H9 (cell line): ENCODE measurements around the gene ATAD3C. TPM values are rescaled to one million over a fixed set of nuclear protein-coding genes. Genes with fewer than 3 reads are reported as not detected.

Experiments used
- DNase-seq: peaks from one replicate; pipeline ENCODE4 v3.0.0-alpha.2; 2017
- H2AFZ ChIP-seq: one replicate; pipeline ENCODE4 v1.6.1; 2013; ENCODE audit warnings: mild to moderate bottlenecking, low read length, control low read depth, moderate library complexity
- H2AK5ac ChIP-seq: 2 replicates; pipeline ENCODE4 v1.6.1; 2013; ENCODE audit warnings: low read length, control low read depth, mixed read lengths; ENCODE audit not compliant: insufficient read length
- H2BK120ac ChIP-seq: one replicate; pipeline ENCODE4 v1.6.1; 2013; ENCODE audit warnings: low read depth, mild to moderate bottlenecking, low read length, control low read depth, inconsistent platforms; ENCODE audit not compliant: poor library complexity, severe bottlenecking
- H2BK12ac ChIP-seq: 2 replicates; pipeline ENCODE4 v1.6.1; 2013; ENCODE audit warnings: low read length, control low read depth, mixed read lengths, low read depth; ENCODE audit not compliant: insufficient read length
- H2BK15ac ChIP-seq: 2 replicates; pipeline ENCODE4 v1.6.1; 2013; ENCODE audit warnings: low read depth, low read length, control low read depth
- H2BK20ac ChIP-seq: one replicate; pipeline ENCODE4 v1.6.1; 2013; ENCODE audit warnings: low read depth, mild to moderate bottlenecking, low read length, control low read depth, inconsistent platforms; ENCODE audit not compliant: poor library complexity, severe bottlenecking
- H2BK5ac ChIP-seq: 2 replicates; pipeline ENCODE4 v1.6.1; 2013; ENCODE audit warnings: low read length, control low read depth, mixed read lengths; ENCODE audit not compliant: insufficient read length
- H3K14ac ChIP-seq: 2 replicates; pipeline ENCODE4 v1.6.1; 2013; ENCODE audit warnings: low read length, control low read depth; ENCODE audit not compliant: insufficient read depth
- H3K18ac ChIP-seq: 2 replicates; pipeline ENCODE4 v1.6.1; 2013; ENCODE audit warnings: low read depth, mild to moderate bottlenecking, mixed read lengths, low read length, control low read depth; ENCODE audit not compliant: insufficient read length
- H3K23ac ChIP-seq: 2 replicates; pipeline ENCODE4 v1.6.1; 2013; ENCODE audit warnings: low read length, control low read depth, mixed read lengths, low read depth; ENCODE audit not compliant: insufficient read length
- H3K23me2 ChIP-seq: 2 replicates; pipeline ENCODE4 v1.6.1; 2013; ENCODE audit warnings: low read depth, mild to moderate bottlenecking, mixed read lengths, low read length, control low read depth; ENCODE audit not compliant: insufficient read length, poor library complexity, severe bottlenecking
- H3K27ac ChIP-seq: 2 replicates; pipeline ENCODE4 v1.5.1; 2013; ENCODE audit warnings: low read length, control low read depth, mixed read lengths, low read depth; ENCODE audit not compliant: insufficient read length
- H3K27me3 ChIP-seq: 2 replicates; pipeline ENCODE4 v1.6.1; 2013; ENCODE audit warnings: low read length, control low read depth, inconsistent platforms; ENCODE audit not compliant: insufficient read depth
- H3K4ac ChIP-seq: 2 replicates; pipeline ENCODE4 v1.6.1; 2013; ENCODE audit warnings: low read depth, mild to moderate bottlenecking, control low read depth, inconsistent platforms, low read length, moderate library complexity
- H3K4me1 ChIP-seq: 2 replicates; pipeline ENCODE4 v1.6.1; 2013; ENCODE audit warnings: low read length, control low read depth, inconsistent platforms; ENCODE audit not compliant: insufficient read depth
- H3K4me2 ChIP-seq: 2 replicates; pipeline ENCODE4 v1.6.1; 2013; ENCODE audit warnings: low read length, control low read depth, mixed read lengths; ENCODE audit not compliant: insufficient read length, insufficient read depth
- H3K56ac ChIP-seq: 2 replicates; pipeline ENCODE4 v1.6.1; 2013; ENCODE audit warnings: low read depth, mild to moderate bottlenecking, mixed read lengths, low read length, control low read depth; ENCODE audit not compliant: insufficient read length
- H3K79me1 ChIP-seq: 2 replicates; pipeline ENCODE4 v1.6.1; 2013; ENCODE audit warnings: low read depth, mild to moderate bottlenecking, moderate library complexity, low read length, control low read depth, inconsistent platforms; ENCODE audit not compliant: insufficient read depth, poor library complexity, severe bottlenecking
- H3K79me2 ChIP-seq: 2 replicates; pipeline ENCODE4 v1.6.1; 2013; ENCODE audit warnings: low read length, control low read depth, inconsistent platforms; ENCODE audit not compliant: insufficient read depth
- H3K9ac ChIP-seq: 2 replicates; pipeline ENCODE4 v1.6.1; 2013; ENCODE audit warnings: low read length, control low read depth, mixed read lengths; ENCODE audit not compliant: insufficient read length; ENCODE audit errors: extremely low read depth
- H3K9me3 ChIP-seq: one replicate; pipeline ENCODE4 v1.6.1; 2013; ENCODE audit warnings: low read depth, low read length, inconsistent platforms; ENCODE audit not compliant: control insufficient read depth
- H3T11ph ChIP-seq: one replicate; pipeline ENCODE4 v1.6.1; 2013; ENCODE audit warnings: mild to moderate bottlenecking, low read length, control low read depth, inconsistent platforms
- H4K20me1 ChIP-seq: one replicate; pipeline ENCODE4 v1.6.1; 2013; ENCODE audit not compliant: control insufficient read depth, insufficient read length, insufficient read depth
- H4K5ac ChIP-seq: 2 replicates; pipeline ENCODE4 v1.6.1; 2013; ENCODE audit warnings: low read depth, mild to moderate bottlenecking, mixed read lengths, low read length, control low read depth; ENCODE audit not compliant: insufficient read length
- H4K8ac ChIP-seq: replicated peaks from 2 replicates; pipeline ENCODE4 v1.6.1; 2013; ENCODE audit warnings: low read length, control low read depth, mixed read lengths, low read depth; ENCODE audit not compliant: insufficient read length
- H4K91ac ChIP-seq: 2 replicates; pipeline ENCODE4 v1.6.1; 2013; ENCODE audit warnings: low read depth, mild to moderate bottlenecking, moderate library complexity, mixed read lengths, low read length, control low read depth; ENCODE audit not compliant: insufficient read length
- H3K27ac Mint-ChIP-seq, 3 experiments: 2 replicates in 2 of 3; 3 replicates in 1 of 3; pipeline ENCODE4 v1.8.0; 2020 to 2021; ENCODE audit warnings: mixed read lengths in 3 of 3, mild to moderate bottlenecking in 1 of 3, moderate library complexity in 1 of 3
- H3K27me3 Mint-ChIP-seq: 2 replicates; pipeline ENCODE4 v1.8.0; 2021; ENCODE audit warnings: low read depth, mild to moderate bottlenecking, moderate library complexity, mixed read lengths
- H3K36me3 Mint-ChIP-seq, 3 experiments: 2 replicates in 2 of 3; 3 replicates in 1 of 3; pipeline ENCODE4 v1.8.0; 2020 to 2021; ENCODE audit warnings: low read depth in 3 of 3, mixed read lengths in 3 of 3; ENCODE audit not compliant: insufficient read depth in 1 of 3
- H3K4me1 Mint-ChIP-seq, 2 experiments: 2 replicates each; pipeline ENCODE4 v1.8.0; 2020; ENCODE audit warnings: mixed read lengths in 2 of 2
- H3K4me3 Mint-ChIP-seq, 2 experiments: 2 replicates in 1 of 2; 3 replicates in 1 of 2; pipeline ENCODE4 v1.8.0; 2020 to 2021; ENCODE audit warnings: mild to moderate bottlenecking in 2 of 2, mixed read lengths in 2 of 2, moderate library complexity in 1 of 2
- H3K9me3 Mint-ChIP-seq, 2 experiments: 2 replicates in 1 of 2; 3 replicates in 1 of 2; pipeline ENCODE4 v1.8.0; 2020; ENCODE audit warnings: mild to moderate bottlenecking in 2 of 2, mixed read lengths in 2 of 2, moderate library complexity in 1 of 2
- WGBS: extraction: QIAGEN DNeasy Blood & Tissue Kit; methylation state at CpG from one replicate; pipeline ENCODE4 v1.1.7; 2013; ENCODE audit warnings: missing lambda C conversion rate, low lambda C conversion rate, mixed read lengths; ENCODE audit not compliant: insufficient read length; ENCODE audit errors: extremely low coverage; 5-methylcytosine and 5-hydroxymethylcytosine counted together
- total RNA-seq: library from RNA; stranded (reverse); gene quantifications from 2 replicates; pipeline ENCODE4 v1.2.1, GENCODE V29; 2021
- TF ChIP-seq, protein P1 (sequence below): fragments of 200-600 bp; sonication (generic); conservative IDR thresholded peaks from 3 replicates; pipeline ENCODE4 v1.8.0; 2021; ENCODE audit warnings: antibody characterized with exemption, mild to moderate bottlenecking

Gene ATAD3C
- total RNA-seq, 1 experiment from 2014 or later = 7.7 TPM

DNA sequence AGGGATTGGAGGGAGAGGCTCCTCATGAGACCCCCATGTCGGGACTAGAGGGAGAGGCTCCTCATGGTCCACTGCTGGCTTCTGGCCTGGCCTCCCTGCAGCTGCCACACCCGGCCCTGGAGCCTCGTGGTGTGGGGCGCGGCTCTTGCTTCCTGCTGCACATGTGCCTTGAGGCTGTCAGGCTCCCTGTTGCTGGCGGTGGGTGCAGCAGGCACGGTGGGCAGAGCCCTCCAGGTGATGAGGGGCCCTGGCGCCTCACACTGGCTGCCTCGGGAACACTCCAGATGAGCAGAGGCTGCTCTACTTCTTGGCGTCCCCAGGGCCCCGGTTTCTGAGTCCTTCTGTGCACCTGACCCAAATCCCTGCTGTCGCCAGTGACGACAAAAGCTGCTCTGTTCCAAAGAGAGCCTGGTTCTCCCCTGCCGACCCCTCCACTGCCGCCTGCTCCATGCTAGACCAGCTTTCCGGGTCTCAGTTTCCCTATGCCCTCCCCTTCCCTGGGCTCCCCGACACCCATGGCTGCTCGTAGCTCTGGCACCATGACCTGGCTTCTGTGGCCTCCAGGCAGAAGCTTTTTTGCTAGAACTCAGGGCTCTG, 12.3 kb downstream of the ATAD3C start:
- no peak overlapping the region; a peak in 1 of 7 replicates for H3K27ac Mint-ChIP-seq
- H3K79me2 ChIP-seq = no peaks in the 10 kb centered on the region
- no peaks in the 10 kb centered on the region for H3K9me3 ChIP-seq

More for the DNA sequence above, 12.3 kb downstream of the ATAD3C start:
- no peak overlapping the region for H3K56ac ChIP-seq
- no peak overlapping the region for H2BK5ac ChIP-seq
- WGBS = no CpG with 5 or more reads among the region's 18 CpGs
- H3K23me2 ChIP-seq = no peaks in the 10 kb centered on the region
- H3K18ac ChIP-seq = no peak overlapping the region
- H4K5ac ChIP-seq = no peak overlapping the region
- H3K79me1 ChIP-seq = no peaks in the 10 kb centered on the region
- no peaks in the 10 kb centered on the region for H3K9me3 Mint-ChIP-seq
- no peak overlapping the region for H2BK120ac ChIP-seq
- no peak overlapping the region for H3K4me3 Mint-ChIP-seq
- no peak overlapping the region for H4K91ac ChIP-seq
- H4K8ac ChIP-seq = no peak overlapping the region
- no peak overlapping the region for H2BK12ac ChIP-seq
- no peak overlapping the region for H2AFZ ChIP-seq
- H3T11ph ChIP-seq = no peak overlapping the region
- H2BK20ac ChIP-seq = no peak overlapping the region
- no peak overlapping the region for H2BK15ac ChIP-seq
- H3K4me1 ChIP-seq = no peaks in the 10 kb centered on the region
- H3K4me1 Mint-ChIP-seq = no peaks in the 10 kb centered on the region
- H3K36me3 Mint-ChIP-seq = no peaks in the 10 kb centered on the region; a peak in 1 of 7 replicates
- peak; percentile 32 for DNase-seq
- no peak overlapping the region for H3K27ac ChIP-seq
- no peak overlapping the region for H2AK5ac ChIP-seq
- TF ChIP-seq, protein P1, sequence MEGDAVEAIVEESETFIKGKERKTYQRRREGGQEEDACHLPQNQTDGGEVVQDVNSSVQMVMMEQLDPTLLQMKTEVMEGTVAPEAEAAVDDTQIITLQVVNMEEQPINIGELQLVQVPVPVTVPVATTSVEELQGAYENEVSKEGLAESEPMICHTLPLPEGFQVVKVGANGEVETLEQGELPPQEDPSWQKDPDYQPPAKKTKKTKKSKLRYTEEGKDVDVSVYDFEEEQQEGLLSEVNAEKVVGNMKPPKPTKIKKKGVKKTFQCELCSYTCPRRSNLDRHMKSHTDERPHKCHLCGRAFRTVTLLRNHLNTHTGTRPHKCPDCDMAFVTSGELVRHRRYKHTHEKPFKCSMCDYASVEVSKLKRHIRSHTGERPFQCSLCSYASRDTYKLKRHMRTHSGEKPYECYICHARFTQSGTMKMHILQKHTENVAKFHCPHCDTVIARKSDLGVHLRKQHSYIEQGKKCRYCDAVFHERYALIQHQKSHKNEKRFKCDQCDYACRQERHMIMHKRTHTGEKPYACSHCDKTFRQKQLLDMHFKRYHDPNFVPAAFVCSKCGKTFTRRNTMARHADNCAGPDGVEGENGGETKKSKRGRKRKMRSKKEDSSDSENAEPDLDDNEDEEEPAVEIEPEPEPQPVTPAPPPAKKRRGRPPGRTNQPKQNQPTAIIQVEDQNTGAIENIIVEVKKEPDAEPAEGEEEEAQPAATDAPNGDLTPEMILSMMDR = peak; percentile 26; the same call in 1 of the 3 replicates
- no peak overlapping the region for H3K23ac ChIP-seq
- H3K27me3 ChIP-seq = no peaks in the 10 kb centered on the region
- H3K9ac ChIP-seq = no peak overlapping the region
- H3K27me3 Mint-ChIP-seq = no peaks in the 10 kb centered on the region
- no peak overlapping the region for H3K14ac ChIP-seq
- H3K4me2 ChIP-seq = no peak overlapping the region
- no peak overlapping the region for H3K4ac ChIP-seq
- H4K20me1 ChIP-seq = no peaks in the 10 kb centered on the region
